HG03460 (cell line): Measurements from ENCODE around the gene CATSPERB.
"Not testable (repeated sequence)": the region's sequence is repeated elsewhere in the genome, so short reads cannot be mapped to it uniquely, and the experiment has no call there.

Source experiments
- ATAC-seq: cut with Tn5 transposase; IDR thresholded peaks from one replicate; pipeline ENCODE4 v1.9.1; 2021; ENCODE audit not compliant: unreplicated experiment

The CATSPERB gene, protein sequence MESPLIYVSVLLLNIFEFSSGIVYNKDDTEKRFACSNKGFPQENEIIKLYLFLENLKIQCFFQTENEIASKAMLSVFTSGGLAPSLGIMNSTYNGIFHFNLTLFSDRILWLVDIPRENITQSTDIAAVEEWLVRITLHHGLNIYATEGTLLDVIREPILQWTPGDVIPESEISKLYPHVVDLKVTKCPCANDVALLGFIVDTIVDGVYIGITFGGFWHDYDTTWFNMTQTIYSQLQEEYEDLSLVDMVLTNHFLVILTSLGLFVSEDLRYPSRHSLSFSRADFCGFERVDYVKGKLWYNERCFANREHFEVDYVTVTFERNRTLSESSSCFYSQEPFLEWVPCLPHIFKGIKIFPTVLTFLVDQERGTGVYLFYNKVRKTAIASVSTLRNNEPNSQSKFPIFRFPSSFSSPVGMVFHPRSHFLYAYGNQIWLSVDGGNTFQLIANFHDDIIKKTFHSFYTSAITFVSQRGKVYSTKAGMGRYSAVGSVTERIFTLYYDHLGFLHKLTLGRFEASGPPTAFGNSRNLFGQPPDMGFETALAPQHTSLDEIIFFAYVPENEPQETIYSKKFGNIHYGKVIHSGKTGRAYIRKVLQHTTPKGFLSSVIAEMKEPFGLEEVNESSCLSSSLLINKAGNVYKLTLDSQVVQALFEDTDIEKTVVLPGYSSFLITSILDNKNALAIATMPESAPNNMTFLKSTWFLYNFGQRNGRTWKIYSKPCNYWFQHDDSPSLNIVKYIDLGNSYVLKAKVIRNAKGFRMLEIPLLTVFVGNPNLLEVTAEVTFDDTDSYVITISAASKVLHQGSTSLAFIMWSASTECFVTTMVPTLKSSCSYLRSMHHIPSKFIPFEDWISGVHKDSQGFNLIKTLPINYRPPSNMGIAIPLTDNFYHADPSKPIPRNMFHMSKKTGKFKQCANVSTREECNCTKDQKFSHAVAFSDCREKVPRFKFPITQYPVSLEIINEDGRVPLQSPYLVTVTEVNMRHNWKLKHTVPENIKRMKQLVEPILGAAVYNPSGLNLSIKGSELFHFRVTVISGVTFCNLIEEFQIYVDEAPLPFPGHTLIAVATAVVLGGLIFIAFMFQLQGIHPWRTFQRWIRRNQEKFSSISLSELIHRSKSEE

DNA sequence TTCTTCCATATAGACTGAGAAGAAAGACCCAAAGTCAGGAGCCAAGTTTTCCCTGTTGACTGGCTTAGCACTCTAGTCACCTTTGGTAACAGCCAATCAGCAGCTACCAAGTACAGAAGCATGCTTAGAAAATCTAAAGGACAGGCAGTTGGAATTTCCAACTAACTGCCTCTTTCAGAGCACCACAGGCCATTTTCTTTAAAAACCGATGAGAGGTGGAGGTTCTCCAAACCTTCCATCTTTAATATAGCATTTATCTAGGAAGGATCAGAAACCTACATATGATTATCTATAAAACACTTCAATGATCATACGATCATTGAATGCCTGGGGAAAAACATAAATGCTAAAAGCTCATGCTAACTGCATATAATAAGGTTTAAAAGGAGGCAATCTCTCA is at the start of gene CATSPERB:
Gene CATSPERB (minus strand): TSS at position 101 of the 400 bp plus-strand sequence. CDS start 2,607 bp downstream, outside the sequence.
- no peak for ATAC-seq

DNA sequence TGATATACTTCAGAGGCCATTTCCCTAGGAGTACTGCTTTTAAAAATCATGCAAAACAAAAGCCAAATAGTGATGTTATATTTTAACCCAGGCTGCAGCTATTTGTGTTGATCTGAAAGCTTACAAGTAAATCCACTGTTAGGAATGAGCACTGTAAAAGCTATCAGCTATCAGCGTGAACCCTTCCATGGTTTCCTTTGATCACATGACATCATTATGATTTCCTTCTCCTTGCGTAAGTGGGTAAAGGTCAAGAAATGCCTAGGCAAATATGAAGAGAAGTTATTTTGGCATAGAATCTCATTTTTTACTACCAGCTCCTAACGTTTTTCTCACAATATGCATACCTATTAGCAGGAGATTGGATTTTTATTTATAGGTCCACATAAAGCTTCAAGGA is 48.6 kb upstream of the CATSPERB start:
- no peak for ATAC-seq

DNA sequence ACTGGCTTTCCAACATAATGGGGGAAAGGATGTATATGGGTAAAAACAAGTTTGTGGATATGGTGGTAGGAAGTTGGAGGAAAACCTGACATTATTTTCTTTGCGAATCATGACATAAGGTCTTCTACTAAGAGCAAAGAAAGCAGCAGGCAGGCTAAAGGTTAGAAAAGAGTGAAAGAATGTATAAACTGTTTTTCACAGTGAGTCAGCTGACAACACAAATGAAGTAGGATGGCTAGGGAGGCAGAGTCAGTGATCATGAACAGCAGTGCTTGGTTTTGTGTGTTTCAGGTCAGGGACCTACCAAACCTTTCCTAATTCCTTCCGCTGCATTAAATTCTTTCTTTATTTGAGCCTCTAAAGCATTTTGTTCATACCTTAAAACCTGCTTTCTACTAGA is 46.3 kb upstream of the CATSPERB start:
- no peak for ATAC-seq

DNA sequence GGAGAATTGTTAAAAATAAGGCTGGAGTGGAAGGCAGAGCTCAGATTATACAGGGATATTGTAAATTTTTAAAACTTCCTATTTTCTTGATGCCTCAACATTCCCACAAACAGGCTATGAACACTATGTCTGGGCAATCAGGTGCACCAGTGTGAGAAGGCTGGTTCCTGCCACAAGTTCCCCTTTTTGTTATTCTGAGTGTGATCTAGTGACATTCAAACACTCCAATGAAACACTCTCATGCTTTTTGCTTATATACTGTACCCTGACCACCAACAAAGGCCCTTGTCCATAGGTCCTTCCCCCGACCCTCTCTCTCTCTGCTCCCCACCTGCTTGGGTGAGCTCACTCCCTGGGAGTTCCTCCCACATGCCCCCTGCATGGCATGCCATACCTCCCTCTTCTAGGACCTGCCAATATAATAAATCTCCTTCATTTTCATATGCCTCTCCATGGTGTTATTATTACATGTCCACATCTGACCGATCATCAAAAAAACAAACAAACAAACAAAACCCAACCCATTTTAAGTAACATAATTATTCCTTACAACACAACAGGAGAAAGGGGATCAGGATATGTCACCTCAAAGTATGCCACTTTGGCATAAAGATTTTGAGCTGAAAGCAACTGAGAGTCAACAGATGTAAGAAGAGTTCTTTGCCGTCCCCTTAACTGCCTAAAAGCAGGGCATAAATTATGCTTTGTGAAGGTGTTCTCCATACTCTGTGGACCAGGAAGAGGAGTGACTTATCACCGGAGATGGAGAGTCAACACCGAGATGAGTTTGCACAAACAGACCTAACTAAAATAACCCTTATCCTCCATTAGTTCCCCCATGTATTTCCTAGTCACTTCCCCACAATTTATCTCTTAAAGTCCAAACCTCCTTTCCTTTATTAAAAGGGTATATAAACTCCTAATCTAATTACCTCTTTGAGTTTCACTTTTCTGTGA is 42.5 kb upstream of the CATSPERB start:
- no peak for ATAC-seq

DNA sequence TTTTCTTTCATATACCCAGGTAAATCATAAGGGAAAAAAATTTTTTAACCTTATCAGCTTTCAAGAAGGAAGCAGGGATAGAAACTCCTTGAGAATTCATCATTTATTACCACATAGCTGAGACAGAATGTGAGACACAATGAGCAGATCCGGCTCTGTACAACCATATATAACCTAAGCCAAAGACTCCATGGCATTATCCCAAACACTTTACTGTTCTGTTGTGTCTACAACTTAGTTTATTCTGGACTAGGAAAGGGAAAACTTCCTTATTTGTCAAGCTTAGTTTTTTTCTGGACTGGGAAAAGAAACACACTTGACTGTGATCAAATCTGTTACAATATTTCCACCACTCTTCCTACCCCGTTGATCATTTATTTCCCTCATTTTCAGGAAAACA is 38.3 kb upstream of the CATSPERB start:
- ATAC-seq: no peak

DNA sequence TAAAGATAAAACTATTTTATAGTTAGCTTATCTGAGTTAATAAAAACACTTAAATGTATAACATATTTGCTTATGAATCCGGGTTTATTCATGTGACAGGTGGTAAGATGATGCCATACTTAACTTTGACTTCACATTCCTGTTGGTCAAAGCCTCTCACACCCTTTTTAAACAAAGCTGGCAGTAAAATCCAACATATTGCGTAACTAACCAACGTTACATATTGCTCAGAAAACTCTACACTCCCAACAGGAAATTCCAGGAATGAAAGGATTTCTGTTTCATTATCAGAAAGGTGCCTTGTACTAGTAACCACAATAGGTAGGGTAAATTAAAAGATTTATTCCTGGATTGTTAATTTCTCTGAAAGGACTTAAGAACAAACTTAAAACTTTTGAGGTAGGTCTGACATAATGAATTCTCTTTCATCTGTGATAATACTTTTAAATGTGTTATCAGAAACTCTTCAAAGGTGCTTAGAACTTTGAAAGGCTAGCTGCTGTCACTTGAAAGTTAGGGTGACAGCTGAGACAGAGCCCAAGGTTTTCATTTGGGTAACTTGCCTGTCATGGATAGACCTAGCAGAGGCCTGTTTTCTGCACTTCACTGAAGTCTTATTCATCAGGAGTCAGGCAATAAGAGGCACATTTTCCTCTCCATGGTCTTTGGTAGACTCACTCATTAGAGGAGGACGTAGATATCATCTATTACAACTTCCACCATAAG is 23.8 kb upstream of the CATSPERB start:
- no peak for ATAC-seq

DNA sequence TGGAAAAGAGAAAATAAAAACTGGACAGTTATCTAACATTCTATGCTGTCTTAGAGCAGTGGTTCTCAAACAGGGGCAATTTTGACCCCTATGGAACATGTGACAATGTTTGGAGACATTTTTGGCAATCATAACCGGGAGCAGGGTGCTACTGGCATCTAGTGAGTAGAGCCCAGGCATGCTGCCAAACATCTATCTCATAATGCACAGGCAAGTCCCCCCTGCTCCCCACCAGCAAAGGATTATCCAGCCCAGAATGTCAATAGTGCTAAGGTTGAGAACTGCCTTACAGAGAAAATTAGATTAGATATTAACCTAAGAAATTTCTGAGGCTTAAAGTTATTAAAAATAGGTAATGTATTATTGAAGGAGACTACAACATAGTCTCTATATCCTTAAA is 22.9 kb upstream of the CATSPERB start:
- ATAC-seq: no peak

DNA sequence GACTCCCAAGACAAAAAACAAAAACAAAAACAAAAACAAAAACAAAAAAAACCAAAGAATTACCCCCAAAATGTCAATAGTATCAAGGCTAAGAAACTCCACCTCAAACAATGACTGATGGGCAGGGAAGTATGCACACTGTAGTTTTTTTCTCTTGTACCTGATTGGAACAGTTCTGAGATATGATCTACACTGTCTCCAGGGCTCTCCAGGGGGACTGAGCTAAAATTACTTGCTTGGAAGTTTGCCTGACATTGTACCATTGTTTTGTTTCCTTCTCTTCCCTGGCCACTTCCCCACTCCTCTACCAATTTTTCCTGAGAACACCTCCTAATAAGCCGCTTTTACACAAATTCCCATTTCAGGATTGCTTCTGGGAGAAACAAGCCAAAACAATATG is 22.3 kb upstream of the CATSPERB start:
- no peak for ATAC-seq

DNA sequence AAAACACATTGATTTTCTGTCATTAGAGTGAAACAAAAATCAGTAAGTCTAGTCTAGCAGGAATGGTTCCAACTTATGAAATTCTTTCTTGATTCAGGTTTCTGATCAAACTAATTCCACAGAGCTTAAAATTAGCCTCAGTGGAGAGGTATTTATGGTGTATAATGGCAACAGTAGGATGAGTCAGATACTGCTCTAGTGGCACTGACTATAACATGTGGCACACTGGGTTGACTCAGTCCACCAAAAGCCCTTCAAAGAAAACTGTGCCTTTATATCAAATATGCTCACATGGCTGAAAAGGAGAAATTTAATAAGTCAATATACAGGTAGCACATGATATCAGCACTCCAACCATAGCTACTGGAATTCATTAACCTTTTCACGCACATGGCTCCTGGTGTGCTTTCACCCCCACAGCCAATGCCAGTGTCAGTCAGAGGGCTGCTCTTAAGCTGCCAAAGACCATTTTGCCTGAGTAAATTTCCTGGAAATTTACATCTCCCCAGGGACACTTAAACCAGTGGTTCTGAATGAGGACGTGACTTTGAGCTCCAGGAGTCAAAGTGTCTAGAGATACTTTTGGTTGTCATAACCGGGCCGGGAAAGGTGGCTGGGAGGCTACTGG is 21.7 kb upstream of the CATSPERB start:
- no peak for ATAC-seq

DNA sequence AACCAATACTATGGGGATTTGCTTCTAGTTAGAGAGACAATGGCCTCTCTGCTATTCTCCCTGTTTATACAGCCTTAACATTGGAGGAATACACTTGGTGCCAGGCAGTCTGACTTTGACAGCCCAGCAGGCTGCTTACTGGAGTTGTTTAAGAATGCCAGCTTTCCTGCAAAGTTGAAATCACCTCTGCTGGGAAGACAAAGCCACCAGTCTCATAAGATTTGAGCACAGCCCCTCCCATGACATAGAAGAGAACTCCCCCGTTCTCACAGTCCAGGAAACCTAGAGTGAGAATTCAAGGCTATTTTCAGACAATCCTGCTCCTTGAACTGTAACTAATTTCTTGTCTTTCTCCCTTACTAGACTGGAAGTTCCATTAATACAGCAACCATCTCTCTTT is 21.1 kb upstream of the CATSPERB start:
- no peak for ATAC-seq

DNA sequence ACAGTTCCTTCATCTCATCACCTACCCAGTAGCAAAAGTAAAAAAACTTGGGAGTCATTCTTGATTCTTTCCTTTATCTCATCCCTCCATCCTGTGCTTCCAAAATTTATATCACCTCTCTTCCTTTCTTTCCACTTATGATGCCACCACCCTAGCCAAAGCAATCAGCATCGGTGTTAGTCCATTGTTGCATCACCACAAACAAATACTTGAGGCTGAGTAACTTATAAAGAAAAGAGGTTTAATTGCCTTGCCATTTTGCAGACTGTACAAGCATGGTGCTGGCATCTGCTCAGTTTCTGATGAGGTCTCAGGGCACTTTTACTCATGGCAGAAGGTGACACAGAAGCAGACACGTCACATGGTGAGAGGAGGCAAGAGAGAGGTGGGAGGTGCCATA is 19.8 kb upstream of the CATSPERB start:
- no peak for ATAC-seq

DNA sequence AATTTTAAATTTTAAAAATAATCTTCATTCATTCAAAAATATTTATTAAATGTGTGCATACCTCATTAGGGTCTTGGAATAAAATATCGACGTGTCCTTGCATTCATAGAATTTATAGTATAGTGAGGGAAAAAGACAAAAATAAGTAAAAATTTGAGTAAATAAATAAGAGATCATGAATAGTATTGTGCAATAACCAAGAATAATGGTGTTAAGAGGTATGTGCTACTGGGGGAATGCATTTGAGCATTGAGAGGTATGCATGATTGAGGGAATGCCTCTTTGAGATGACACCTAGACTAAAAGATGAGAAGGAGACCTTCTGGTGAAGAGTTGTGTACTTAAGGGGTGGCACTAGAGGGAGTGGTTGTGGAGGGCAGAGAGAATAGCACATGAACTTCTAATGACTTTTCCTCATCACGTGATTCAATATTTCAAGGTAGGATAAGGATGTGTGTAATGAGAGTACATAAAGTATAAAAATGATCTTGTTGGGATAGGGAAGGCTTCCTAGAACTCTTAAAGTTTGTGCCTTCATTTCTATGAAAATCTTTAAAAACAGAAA is 18.8 kb upstream of the CATSPERB start:
- no peak for ATAC-seq

DNA sequence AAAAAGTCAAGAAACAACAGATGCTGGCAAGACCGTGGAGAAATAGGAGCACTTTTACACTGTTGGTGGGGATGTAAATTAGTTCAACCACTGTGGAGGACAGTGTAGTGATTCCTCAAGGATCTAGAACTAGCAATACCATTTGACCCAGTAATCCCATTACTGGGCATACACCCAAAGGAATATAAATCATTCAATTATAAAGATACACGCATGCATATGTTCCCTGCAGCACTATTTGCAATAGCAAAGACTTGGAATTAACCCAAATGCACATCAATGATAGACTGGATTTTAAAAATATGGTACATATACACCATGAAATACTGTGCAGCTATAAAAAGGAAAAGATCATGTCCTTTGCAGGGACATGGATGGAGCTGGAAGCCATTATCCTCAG is 18.0 kb upstream of the CATSPERB start:
- no peak for ATAC-seq

DNA sequence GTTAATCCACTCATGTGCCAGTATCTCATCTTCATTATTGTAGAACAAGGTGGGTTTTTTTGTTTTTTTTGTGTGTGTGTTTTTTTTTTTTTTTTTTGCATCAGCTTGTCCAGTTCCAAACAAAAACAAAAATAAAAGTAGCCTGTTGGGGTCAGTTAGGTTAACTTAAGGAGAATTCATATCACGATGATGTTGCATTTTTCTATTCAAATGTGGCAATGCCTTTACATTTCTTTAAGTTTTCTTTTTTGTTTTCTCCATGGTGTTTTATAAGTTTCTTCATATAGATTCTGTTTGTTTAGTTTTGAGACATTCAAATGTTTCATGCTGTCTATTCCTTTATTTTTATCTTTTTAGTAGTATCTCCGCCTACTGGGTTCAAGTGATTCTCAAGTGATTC is 16.2 kb upstream of the CATSPERB start:
- ATAC-seq: no peak

DNA sequence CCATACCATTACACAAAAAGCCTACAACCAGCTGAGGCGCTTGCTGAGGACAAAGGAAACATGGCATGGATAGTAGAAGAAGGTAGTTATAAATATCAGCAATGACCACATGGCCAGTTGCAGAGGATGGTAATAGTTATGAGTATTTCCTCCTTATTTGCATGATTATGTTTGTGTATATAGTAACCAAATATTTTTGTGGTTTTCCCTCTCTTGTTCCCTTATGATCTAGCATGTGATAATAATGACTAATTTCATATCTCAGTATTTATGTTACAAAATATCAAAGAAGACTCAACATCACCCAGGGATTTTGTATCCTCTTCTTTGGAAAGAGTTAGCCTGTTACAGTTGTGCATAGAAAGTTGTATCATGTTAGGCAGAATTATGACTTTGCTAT is 13.5 kb upstream of the CATSPERB start:
- no peak for ATAC-seq

DNA sequence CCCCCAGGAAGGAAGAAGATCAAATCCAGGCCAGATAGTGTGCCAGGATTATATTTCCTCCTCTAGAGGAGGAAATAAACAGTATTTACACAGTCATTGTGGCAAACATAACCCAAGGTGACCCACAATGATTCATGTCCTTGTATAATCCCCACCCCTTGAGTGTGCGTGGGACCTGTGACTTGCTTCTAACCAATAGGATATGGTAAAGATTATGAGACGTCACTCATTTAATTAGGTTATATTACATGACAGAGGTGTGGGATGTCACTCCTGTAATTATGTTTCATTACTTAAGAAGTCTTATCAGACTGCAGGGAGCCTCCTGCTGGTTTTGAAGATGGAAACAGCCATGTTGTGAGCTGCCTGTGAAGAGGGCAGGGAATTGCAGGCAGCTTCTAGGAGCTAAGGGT is 12.2 kb upstream of the CATSPERB start:
- ATAC-seq: no peak

DNA sequence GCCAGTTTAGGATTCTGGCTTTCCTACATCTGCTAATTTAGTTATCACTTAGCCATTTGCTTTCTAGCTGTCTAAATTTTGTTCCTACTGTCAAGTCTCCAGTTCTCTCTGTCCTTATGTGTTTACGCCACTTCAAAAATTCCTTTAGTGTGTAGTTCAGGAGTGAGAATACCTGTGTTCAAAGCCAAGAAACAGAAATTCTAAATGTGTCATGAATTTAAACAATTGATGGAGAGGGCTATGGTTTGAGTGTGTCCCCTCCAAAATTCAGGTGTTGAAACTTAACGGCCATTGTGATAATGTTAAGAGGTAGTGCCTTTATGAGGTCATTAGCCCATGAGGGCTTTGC is 11.4 kb upstream of the CATSPERB start:
- no peak for ATAC-seq

DNA sequence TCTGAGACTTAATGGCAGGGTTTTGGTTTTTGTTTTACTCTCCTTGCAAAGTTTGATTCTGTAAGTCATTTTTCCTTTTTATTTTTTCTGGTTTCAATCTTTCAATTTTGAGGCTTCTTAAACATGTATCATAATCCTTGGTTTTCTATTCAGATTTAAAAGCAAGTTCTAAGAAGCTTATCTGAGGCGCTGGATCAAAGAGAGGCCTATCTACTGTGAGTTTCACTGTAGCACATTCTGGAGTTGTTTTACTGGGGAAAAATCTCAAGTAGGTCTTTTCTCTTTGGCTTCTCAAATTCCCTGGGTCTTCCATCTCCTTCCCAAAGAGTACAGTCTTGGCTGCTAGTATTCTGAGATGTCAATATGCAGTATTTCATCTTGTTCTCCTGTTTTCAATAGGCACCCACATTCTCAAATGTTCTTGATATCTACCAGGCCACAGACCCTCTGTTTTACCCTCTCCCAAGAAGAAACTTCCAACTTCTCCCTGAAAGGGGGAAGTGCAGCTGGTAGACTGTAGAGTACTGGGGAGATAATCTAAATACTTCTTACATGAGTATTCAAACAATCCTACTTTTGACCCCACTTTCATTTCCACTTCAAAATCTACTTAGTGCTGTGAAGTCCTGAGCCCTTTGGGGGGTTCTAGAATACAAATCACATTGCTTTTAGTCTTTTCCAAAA is 10.9 kb upstream of the CATSPERB start:
- ATAC-seq: no peak

DNA sequence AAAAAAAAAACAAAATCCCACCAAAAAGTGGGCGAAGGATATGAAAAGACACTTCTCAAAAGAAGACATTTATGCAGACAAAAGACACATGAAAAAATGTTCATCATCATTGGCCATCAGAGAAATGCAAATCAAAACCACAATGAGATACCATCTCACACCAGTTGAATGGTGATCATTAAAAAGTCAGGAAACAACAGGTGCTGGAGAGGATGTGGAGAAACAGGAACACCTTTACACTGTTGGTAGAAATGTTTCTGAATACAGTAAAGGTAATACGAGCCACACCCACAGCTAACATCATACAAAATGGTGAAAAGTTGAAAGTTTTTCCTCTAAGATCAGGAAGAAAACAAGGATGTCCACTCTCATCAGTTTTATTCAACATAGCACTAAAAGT is 8.0 kb upstream of the CATSPERB start:
- ATAC-seq: not testable (repeated sequence)
